NCI-H526 (cell line): Measurements from ENCODE around the gene ITIH4.

ENCODE experiments used
- DNase-seq, 2 experiments: peaks; one replicate each; lab custom pipeline; 2025; lab: John Stamatoyannopoulos, UW

Gene ITIH4

DNA sequence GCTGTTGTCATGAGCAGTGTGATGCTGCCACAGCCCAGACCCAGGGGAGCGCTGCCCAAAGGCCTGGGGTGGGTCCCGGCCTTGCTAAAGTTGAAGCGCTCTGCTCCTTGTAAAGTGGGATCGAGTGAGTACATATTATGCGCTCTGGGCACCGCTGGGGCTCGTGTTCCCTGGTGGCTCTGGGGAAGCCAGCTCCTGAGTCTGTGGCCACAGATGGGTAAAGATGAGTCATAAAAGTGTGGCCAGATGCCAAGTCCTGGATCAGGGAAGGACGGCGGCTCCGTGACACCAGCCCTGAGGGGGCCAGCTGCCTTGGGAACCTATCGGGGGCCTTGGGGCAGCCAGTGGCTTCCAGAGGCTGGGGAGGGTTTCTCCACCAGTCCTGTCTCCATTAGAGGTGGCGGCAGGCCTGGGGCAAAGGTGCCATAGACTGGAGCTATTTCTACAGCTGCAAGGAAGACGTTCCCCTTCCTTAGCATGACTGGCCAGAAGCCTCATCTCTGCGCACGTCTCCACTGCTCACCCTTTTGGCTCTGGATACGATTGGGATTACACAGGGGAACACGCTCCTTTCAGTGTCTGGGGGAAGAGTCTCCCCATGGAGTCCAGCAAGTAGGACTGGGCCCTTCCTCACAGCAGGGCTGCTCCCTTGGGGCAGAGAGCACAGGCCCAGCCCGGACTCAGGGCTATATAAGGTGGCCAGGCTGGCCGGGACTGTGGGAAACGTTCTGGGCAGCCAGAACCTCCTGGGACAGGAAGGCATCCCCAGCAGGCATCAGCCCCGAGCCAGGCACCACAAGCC, 1.2 kb upstream of the ITIH4 start:
- no peak for DNase-seq

DNA sequence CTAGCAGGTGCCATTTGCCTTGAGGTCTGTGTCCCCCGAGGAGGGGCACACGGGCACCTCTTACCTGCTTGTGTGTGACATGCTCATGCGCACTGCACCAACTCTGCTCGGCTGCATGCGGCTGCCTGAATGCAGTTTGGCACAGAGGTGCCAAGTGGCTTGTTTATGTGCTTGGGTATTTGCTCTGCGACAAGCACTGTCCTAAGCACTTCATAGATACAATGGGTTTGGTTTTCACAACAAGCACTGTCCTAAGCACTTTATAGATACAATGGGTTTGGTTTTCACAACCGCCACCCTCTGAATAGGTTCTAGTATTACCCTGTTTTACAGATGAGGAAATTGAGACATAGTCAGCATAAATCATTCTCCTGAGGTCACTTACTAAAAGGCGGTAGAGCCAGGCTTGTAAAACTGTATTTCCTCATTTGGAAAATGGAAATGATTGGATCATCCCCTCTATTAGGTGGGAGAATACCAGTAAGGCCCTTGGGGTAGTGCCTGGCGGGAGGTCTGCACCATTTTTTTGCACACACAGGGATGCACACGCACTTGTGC, 487 bp downstream of the ITIH4 start:
- no peak for DNase-seq

GRCh38 chr3:52829482-52829881, 990 bp downstream of the ITIH4 start:
- DNase-seq: no peak

GRCh38 chr3:52827866-52828376, 2.6 kb downstream of the ITIH4 start:
- no peak for DNase-seq

DNA sequence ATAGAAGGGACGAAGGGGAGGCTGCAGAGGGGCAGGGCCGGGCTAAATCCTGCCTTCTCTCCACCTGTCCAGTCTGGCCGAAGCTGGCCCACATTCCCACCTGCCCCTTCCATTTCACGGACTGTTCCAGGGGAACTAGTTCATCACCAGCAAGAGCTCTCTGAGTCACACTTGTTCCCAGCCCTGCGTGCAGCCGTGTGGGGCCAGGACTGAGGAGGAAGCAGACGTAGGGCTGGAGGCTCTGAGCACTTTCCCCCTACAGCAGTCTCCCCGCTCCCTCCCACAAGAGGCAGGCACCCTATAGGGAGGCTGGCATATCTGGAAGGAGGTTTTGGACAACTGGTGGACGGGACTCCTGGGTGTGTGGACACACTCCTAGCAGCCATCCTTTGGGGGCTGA, 3.0 kb downstream of the ITIH4 start:
- no peak for DNase-seq

GRCh38 chr3:52824037-52824436, 6.4 kb downstream of the ITIH4 start:
- DNase-seq: no peak

DNA sequence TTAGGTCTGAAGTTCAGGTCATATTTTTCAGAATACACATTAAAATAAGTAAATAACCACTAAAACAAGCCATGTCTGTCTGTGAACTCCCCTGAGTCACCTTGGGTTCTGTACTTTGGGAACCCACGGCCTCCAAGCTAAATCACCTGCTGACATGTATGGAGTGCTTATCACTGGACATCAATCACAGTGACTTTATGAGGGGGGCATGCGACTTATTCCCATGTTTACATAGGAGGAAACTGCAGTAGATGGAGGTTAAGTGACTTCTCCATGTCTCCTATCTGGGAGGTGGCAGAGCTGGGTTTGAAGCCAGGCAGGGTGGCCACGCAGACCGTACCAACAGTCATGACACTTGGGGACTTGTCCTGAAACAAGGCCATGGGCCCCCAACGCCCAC, 8.1 kb downstream of the ITIH4 start:
- DNase-seq: no peak

DNA sequence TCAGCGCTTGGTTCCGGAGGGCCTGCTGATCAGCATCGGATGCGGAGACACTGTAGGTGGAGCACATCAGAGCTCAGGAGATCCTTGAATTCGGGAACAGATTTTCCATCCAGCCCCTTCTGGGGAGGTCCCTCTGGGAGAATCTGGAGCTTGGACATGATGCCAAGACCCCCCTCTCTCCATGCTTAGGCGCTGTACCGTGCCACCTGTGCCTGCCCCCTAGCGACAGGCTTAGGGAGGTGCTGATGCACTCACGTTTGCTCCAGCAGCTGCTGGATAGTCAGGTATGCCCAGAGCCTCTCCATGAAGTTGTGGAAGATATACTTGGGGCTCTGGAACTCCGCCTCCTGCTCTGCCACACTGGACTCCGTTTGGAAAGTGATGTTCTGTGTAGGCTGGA, 9.7 kb downstream of the ITIH4 start:
- peak; percentile 19 to 63 for DNase-seq

DNA sequence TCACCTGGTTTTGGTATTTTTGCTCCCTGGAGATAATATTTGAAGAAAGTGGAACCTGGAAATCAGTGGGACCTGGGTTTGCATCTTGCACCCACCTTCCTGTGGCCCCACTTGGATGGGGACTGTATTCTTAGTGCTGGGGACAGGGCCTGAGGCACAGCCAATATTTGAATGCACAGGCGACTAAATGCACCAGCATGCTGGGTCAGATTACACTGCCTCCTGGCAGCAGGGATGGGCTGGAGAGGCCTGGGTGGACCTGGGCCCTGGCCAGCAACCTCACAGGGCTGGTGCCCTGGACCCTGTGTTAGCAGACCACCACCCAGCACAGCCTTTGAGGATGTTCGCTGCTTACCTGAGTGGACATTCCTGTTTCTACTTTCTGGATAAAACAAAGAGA, 10.5 kb downstream of the ITIH4 start:
- peak in 1 of 2 experiments; percentile 39 for DNase-seq

GRCh38 chr3:52817860-52818259, 12.6 kb downstream of the ITIH4 start:
- DNase-seq: no peak

- DNase-seq: no peak
These were observed 13.3 kb downstream of the ITIH4 start for GRCh38 chr3:52817221-52817620.

DNA sequence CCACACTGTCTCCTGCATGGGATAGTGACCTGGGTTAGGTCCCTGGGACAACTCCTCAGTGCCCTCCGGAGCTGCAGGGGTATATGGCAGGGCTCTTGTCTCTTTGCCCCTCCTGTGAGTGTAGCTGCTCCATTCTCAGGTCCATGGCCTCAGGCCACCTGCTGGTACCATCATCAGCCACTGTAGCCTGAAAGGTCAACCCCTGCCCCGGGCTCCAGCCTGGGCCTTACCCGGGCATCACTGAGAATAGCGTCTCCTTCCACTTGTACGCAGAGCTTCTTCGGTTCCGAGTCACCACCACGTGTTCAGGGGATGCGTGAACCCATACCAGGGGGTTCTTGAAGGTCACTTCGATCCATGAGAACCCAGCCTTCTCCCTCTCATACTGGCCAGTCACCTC, 13.8 kb downstream of the ITIH4 start:
- DNase-seq: no peak

DNA sequence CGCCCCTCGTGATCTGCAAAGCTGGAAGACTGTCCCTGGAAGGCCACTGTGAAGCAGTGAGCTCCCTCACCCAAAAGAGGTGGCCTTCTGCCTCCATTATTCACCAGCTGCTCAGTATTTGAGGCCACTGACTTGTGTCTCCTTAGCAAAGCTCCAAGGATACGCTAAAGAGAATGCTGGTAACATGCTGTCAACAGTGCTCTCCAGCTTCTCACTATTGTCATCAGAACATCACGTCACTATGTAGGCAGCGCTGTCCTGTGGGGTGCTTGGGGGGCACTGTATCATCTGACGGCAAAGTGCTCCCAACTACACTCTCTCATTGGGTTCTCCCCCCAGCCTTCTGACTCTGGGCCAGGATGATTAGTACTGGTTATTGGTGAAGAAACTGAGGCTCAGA, 14.3 kb downstream of the ITIH4 start:
- no peak for DNase-seq

DNA sequence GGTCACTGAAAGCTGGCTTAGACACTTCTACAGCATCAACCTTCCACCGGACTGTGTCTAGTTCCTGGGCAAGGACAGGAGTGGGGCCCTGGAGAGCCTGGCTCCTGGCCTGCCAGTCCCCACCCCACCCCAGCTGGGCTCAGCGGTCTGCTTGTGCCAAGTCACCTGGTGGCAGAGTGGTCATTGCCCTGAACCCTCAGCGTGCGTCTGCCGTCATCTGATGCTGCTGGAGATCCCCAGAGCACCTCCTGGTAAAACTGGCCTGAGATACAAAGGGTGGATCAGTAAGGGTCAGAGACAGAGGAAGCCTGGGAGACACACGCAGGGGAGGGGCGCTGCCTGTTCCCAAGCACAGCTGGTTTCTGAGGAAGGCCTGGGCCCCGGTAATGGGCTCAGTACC, 16.7 kb downstream of the ITIH4 start:
- DNase-seq: no peak

- no peak for DNase-seq
These were observed 18.9 kb downstream of the ITIH4 start for GRCh38 chr3:52811452-52812011.

DNA sequence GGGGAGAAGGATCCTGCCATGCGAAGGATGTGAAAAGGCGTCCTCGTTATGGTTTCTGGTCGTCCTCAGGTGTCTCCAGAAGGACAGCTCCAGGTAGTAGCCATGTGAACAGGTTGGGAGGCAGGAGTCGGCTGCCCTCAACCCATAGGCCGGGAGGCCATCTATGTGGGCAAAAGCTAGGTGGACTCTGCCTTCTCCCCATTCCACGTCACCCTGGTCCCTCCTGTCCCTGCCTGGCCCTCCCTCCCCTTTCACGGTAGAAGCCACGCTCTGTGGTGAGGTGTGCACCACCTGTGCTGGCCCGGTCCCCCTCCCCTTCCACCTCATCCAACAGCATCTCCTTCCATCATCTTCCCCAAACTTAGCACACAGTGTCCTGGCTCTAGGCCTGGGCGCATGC, 19.5 kb downstream of the ITIH4 start:
- no peak for DNase-seq

- no peak for DNase-seq
These were observed 20.7 kb downstream of the ITIH4 start for GRCh38 chr3:52809662-52810377.

GRCh38 chr3:52809149-52809548, 21.3 kb downstream of the ITIH4 start:
- no peak for DNase-seq

GRCh38 chr3:52805270-52806039, 25.0 kb downstream of the ITIH4 start:
- DNase-seq: no peak

DNA sequence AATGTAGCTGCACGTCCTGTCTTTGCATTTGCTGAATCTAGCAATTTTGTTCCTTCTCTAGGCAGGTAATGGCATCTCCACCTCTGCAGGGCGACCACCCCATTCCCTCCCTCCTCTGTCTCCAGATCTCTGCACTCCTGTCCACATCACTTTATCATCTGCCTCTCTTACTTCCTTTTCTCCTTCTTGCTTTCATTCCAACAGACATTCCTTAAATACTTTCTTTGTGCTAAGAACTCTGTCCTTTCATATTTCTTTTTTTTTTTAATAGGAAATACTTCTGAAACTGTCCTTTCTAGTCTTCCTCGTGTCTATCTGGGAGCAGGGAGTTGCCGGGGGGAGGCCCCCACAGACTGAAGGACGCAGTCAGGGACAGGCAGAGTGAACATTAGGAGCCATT, 28.6 kb downstream of the ITIH4 start:
- no peak for DNase-seq

DNA sequence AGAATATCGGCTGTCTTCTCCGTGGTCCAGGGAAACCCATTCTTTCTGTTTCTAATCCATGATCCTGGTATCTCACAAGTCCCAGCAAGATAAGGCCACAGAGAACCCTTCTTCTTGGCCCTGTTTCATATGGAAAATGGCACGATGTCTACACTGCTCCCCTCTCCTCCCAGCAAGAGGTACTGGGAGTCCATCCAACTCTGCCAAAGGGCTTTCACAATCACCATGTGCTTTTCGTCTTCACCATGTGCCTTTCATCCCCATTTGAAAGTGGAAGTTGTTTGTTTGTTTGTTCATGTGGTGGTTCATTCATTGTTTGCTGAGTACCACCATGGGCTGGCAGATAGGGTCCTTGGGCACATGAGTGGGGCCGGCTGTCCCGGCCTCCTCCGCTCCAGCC, 30.4 kb downstream of the ITIH4 start:
- no peak for DNase-seq

- DNase-seq: peak in 1 of 2 experiments; percentile 48
These were observed 31.4 kb downstream of the ITIH4 start for GRCh38 chr3:52798978-52799476.
